Sigmoid colon (tissue), 7 donors: ENCODE data around the gene ATP6V0D1. TPM values are rescaled to one million over a fixed set of nuclear protein-coding genes. Genes with fewer than 3 reads are reported as not detected.

ENCODE experiments used
- DNase-seq: peaks from one replicate; pipeline ENCODE4 v3.0.0-alpha.2; 2019
- H3K27ac ChIP-seq, 4 donors: fragments of 200-600 bp; sonication (generic); one replicate each; pipeline ENCODE4 v1.5.1; 2016 to 2019; ENCODE audit warnings: mild to moderate bottlenecking in 1 of 4
- H3K27me3 ChIP-seq, 3 donors: fragments of 200-600 bp; sonication (generic); one replicate each; pipeline ENCODE4 v1.5.1; 2019; ENCODE audit warnings: mild to moderate bottlenecking in 1 of 3
- H3K36me3 ChIP-seq, 4 donors: fragments of 200-600 bp; sonication (generic); one replicate each; pipeline ENCODE4 v1.5.1; 2016 to 2019
- H3K4me1 ChIP-seq, 4 donors: fragments of 200-600 bp; sonication (generic); one replicate each; pipeline ENCODE4 v1.5.1; 2017 to 2019
- H3K4me3 ChIP-seq, 4 donors: fragments of 200-600 bp; sonication (generic); one replicate each; pipeline ENCODE4 v1.5.1; 2017 to 2019; ENCODE audit warnings: mild to moderate bottlenecking in 2 of 4, moderate library complexity in 1 of 4
- H3K9me3 ChIP-seq, 4 donors: fragments of 200-600 bp in 3 of 4; sonication (generic) in 3 of 4; one replicate each; pipeline versions ENCODE4 v1.5.1 to v1.6.1; 2013 to 2019
- EP300 ChIP-seq, 4 donors: sonication (generic); formaldehyde crosslinking; IDR thresholded peaks; one replicate each; pipeline ENCODE4 v1.6.1; 2017; ENCODE audit warnings: antibody characterized with exemption in 4 of 4
- POLR2A ChIP-seq, 2 donors: fragments of 450-650 bp; IDR thresholded peaks; one replicate each; pipeline ENCODE4 v1.6.1; 2016; ENCODE audit warnings: antibody characterized with exemption in 2 of 2, mild to moderate bottlenecking in 2 of 2, moderate library complexity in 2 of 2
- POLR2AphosphoS5 ChIP-seq, 4 donors: sonication (generic); formaldehyde crosslinking; IDR thresholded peaks; one replicate each; pipeline ENCODE4 v1.6.1; 2017; ENCODE audit warnings: antibody characterized with exemption in 4 of 4
- WGBS, 2 donors: extraction: QIAGEN DNeasy Blood & Tissue Kit; methylation state at CpG; one replicate each; pipeline ENCODE4 v1.1.7; 2013; 5-methylcytosine and 5-hydroxymethylcytosine counted together
- intact Hi-C: fragments of 100-400 bp; cut with DNase I; formaldehyde crosslinking; loops from one replicate; pipeline ENCODE4 v1.15.1; 2023
- polyA plus RNA-seq, 3 donors: library from polyadenylated mRNA; stranded (reverse); fragments of 200-250 nt; gene quantifications; one replicate each; pipeline ENCODE4 v1.2.3, GENCODE V29; 2013
- total RNA-seq, 4 donors: library from RNA; depleted of rRNA; stranded (reverse); fragments of >200 nt; gene quantifications; one replicate each; pipeline ENCODE4 v1.1.0, GENCODE V29; 2016
- TF ChIP-seq, protein P1 (sequence below), 4 experiments: fragments of 450-650 bp in 3 of 4; fragments of 200-600 bp in 1 of 4; IDR thresholded peaks; one replicate each; pipeline ENCODE4 v1.5.1; 2016 to 2019; ENCODE audit warnings: antibody characterized with exemption in 4 of 4, mild to moderate bottlenecking in 3 of 4, moderate library complexity in 2 of 4
- donor health status: healthy with polysubstance abuse.
- donor health status: Bipolar disorder and iron deficiency.
- donor health status: healthy.

ATP6V0D1 gene
- total and polyA plus RNA-seq, 7 donors: 70.3 to 287 (median 112) TPM

- no peak for DNase-seq
- H3K36me3 ChIP-seq: peaks cover 0 to 8% (median 0%) of the 10 kb centered on the region in 4 donors
- no peak overlapping the region for H3K4me3 ChIP-seq
- WGBS, 2 donors: 47 to 70% methylated on average over 6 of the region's 6 CpGs
- no peak overlapping the region for H3K27ac ChIP-seq
- H3K4me1 ChIP-seq: peaks cover 0 to 24% (median 12%) of the 10 kb centered on the region in 4 donors
- no peaks in the 10 kb centered on the region for H3K9me3 ChIP-seq
- intact Hi-C loops: no loop called here
- H3K27me3 ChIP-seq: no peaks in the 10 kb centered on the region
- TF ChIP-seq POLR2AphosphoS5 (IDR thresholded peaks at IDR 0.05) (no peak), EP300 (IDR thresholded peaks at IDR 0.05) (no peak), POLR2A (IDR thresholded peaks at IDR 0.05) (no peak)
- TF ChIP-seq, protein P1, sequence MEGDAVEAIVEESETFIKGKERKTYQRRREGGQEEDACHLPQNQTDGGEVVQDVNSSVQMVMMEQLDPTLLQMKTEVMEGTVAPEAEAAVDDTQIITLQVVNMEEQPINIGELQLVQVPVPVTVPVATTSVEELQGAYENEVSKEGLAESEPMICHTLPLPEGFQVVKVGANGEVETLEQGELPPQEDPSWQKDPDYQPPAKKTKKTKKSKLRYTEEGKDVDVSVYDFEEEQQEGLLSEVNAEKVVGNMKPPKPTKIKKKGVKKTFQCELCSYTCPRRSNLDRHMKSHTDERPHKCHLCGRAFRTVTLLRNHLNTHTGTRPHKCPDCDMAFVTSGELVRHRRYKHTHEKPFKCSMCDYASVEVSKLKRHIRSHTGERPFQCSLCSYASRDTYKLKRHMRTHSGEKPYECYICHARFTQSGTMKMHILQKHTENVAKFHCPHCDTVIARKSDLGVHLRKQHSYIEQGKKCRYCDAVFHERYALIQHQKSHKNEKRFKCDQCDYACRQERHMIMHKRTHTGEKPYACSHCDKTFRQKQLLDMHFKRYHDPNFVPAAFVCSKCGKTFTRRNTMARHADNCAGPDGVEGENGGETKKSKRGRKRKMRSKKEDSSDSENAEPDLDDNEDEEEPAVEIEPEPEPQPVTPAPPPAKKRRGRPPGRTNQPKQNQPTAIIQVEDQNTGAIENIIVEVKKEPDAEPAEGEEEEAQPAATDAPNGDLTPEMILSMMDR (IDR thresholded peaks at IDR 0.05): no peak
These were observed 66.7 kb downstream of the ATP6V0D1 start for GRCh38 chr16:67413978-67414911.

DNA sequence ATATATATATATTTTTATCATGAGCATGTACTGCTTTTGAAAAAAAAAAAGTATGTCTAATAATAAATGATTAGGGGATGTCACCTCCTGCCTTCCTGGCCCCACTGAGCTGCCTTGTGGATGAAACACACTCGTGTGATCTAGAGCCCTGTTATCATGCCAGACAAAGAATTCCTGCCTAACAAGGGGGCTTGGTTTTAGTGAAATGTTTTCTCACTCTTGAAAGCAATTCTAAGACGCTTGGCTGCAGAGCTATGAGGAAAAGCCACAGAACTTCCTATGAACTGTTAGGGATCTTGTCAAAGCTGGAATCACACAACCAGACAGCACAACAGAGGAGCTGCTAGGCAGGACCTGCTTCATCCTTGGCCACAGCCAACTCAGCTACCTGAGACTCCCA, 68.7 kb downstream of the ATP6V0D1 start:
- Histone ChIP-seq H3K27ac (no peak overlapping the region), H3K4me1 (peaks cover 0 to 24% (median 14%) of the 10 kb centered on the region in 4 donors), H3K36me3 (peaks cover 0 to 8% (median 0%) of the 10 kb centered on the region in 4 donors), H3K4me3 (no peak overlapping the region), H3K27me3 (no peaks in the 10 kb centered on the region), H3K9me3 (no peaks in the 10 kb centered on the region)
- intact Hi-C loops: no loop called here
- no peak for DNase-seq
- WGBS, 2 donors: 59 to 76% methylated on average over 2 of the region's 2 CpGs
- TF ChIP-seq, protein P1 (IDR thresholded peaks at IDR 0.05): no peak
- no peak for TF ChIP-seq POLR2A (IDR thresholded peaks at IDR 0.05)
- TF ChIP-seq POLR2AphosphoS5 (IDR thresholded peaks at IDR 0.05): no peak
- no peak for TF ChIP-seq EP300 (IDR thresholded peaks at IDR 0.05)

DNA sequence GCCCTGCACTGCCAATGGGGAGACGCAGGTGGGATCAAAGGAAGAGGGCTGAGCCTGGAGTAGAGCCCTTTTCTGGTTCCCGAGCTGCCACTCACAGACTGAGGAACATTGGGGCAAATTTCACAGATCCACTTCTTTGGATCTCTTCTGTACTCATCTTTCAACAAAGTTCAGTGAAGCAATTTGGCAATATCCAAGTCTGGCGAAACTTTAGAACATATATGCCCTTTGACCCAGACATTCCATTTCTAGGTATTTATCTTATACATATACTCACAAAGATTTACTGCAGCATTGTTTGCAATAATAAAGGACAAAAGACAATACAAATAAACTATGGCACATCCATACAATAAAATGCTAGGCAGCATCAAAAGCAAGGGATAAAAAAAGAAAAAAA, 69.6 kb downstream of the ATP6V0D1 start:
- 72 to 87% methylated on average over 3 of the region's 3 CpGs for WGBS, 2 donors
- Histone ChIP-seq H3K4me1 (peaks cover 0 to 28% (median 19%) of the 10 kb centered on the region in 4 donors), H3K36me3 (peaks cover 0 to 8% (median 0%) of the 10 kb centered on the region in 4 donors), H3K9me3 (no peaks in the 10 kb centered on the region), H3K27ac (no peak overlapping the region), H3K4me3 (no peak overlapping the region), H3K27me3 (no peaks in the 10 kb centered on the region)
- TF ChIP-seq EP300 (IDR thresholded peaks at IDR 0.05) (no peak), POLR2AphosphoS5 (IDR thresholded peaks at IDR 0.05) (no peak), POLR2A (IDR thresholded peaks at IDR 0.05) (no peak)
- TF ChIP-seq, protein P1 (IDR thresholded peaks at IDR 0.05): no peak
- no peak for DNase-seq
- intact Hi-C loops: no loop called here

DNA sequence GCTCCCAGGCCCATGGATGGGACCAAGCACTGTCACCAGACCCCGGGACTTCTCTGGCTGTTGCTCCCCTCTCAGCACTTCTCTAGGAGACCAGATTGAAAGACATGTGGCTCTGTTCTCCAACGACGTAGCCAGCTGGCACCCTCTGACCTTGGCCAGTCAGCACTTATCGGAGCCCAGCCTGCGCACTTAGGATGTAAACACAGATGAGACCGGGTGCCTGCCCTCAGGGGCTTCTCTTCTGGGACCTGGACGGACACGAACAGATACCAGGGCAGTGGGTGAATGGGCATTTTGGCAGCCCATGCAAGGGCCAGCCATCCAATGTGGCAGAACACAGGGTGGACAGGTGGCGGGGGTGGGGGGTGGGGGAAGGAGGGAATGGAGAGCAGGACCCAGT, 71.3 kb downstream of the ATP6V0D1 start:
- no peak for DNase-seq
- intact Hi-C loops: loop anchor here (5.0 kb wide), 1 partner anchor 37 kb away; no protein-coding TSS in a partner anchor
- Histone ChIP-seq H3K9me3 (no peaks in the 10 kb centered on the region), H3K4me1 (peaks cover 0 to 25% (median 11%) of the 10 kb centered on the region in 4 donors), H3K27me3 (no peaks in the 10 kb centered on the region), H3K4me3 (no peak overlapping the region), H3K36me3 (peaks cover 0 to 7% (median 0%) of the 10 kb centered on the region in 4 donors), H3K27ac (no peak overlapping the region)
- WGBS, 2 donors: 91 to 94% methylated on average over 9 of the region's 9 CpGs
- TF ChIP-seq, protein P1 (IDR thresholded peaks at IDR 0.05): no peak
- no peak for TF ChIP-seq POLR2A (IDR thresholded peaks at IDR 0.05)
- TF ChIP-seq POLR2AphosphoS5 (IDR thresholded peaks at IDR 0.05): no peak
- no peak for TF ChIP-seq EP300 (IDR thresholded peaks at IDR 0.05)
